Prostate gland (tissue), 2 donors: ENCODE data around the gene CLIP4. TPM values are rescaled to one million over a fixed set of nuclear protein-coding genes. Genes with fewer than 3 reads are reported as not detected.

Experiments
- DNase-seq: peaks from one replicate; pipeline ENCODE4 v3.0.0-alpha.2; 2019; ENCODE audit warnings: low spot score
- H3K27ac ChIP-seq, 2 donors: fragments of 200-600 bp; sonication (generic); 2 replicates each; pipeline ENCODE4 v1.5.1; 2017 to 2019
- H3K27me3 ChIP-seq: fragments of 200-600 bp; sonication (generic); replicated peaks from 2 replicates; pipeline ENCODE4 v1.5.1; 2019; ENCODE audit not compliant: insufficient read depth
- H3K36me3 ChIP-seq, 2 donors: fragments of 200-600 bp; sonication (generic); 1 replicate in 1 of 2; 2 replicates in 1 of 2; pipeline versions ENCODE4 v1.5.1 to v1.8.1; 2017 to 2019
- H3K4me1 ChIP-seq: fragments of 200-600 bp; sonication (generic); replicated peaks from 2 replicates; pipeline ENCODE4 v1.5.1; 2019
- H3K4me3 ChIP-seq, 2 donors: fragments of 200-600 bp; sonication (generic); 2 replicates each; pipeline ENCODE4 v1.5.1; 2017 to 2019
- H3K9me3 ChIP-seq: fragments of 200-600 bp; sonication (generic); 2 replicates; pipeline ENCODE4 v1.5.1; 2017
- CTCF ChIP-seq, 4 experiments: fragments of 200-600 bp in 2 of 4; fragments of 450-650 bp in 2 of 4; sonication (generic) in 2 of 4; IDR thresholded peaks; 1 replicate in 3 of 4; 2 replicates in 1 of 4; pipeline ENCODE4 v1.5.1; 2016 to 2019; ENCODE audit warnings: antibody characterized with exemption in 4 of 4, mild to moderate bottlenecking in 2 of 4, moderate library complexity in 2 of 4
- POLR2A ChIP-seq: fragments of 450-650 bp; IDR thresholded peaks from one replicate; pipeline ENCODE4 v1.6.1; 2016; ENCODE audit warnings: antibody characterized with exemption, mild to moderate bottlenecking
- POLR2AphosphoS5 ChIP-seq: sonication (generic); formaldehyde crosslinking; IDR thresholded peaks from one replicate; pipeline ENCODE4 v1.6.1; 2017; ENCODE audit warnings: antibody characterized with exemption
- WGBS: methylation state at CpG from one replicate; pipeline ENCODE4 v1.1.5; 2018; 5-methylcytosine and 5-hydroxymethylcytosine counted together
- intact Hi-C: fragments of 100-400 bp; cut with DNase I; formaldehyde crosslinking; loops from one replicate; pipeline ENCODE4 v1.14.2; 2022
- total RNA-seq, 2 donors: library from RNA; depleted of rRNA; stranded (reverse); fragments of >200 nt; gene quantifications; one replicate each; pipeline ENCODE4 v1.1.0, GENCODE V29; 2016

CLIP4 gene
- total RNA-seq, 2 donors from 2014 or later, result 26.1 to 30.3 TPM

GRCh38 chr2:29108225-29108624 is 7.0 kb upstream of the CLIP4 start:
- no peak overlapping the region for H3K4me3 ChIP-seq
- H3K27ac ChIP-seq, result no peak overlapping the region
- H3K9me3 ChIP-seq, result no peaks in the 10 kb centered on the region
- no peak for DNase-seq
- TF ChIP-seq CTCF (IDR thresholded peaks at IDR 0.05) (no peak), POLR2A (no peak), POLR2AphosphoS5 (no peak)
- WGBS, result 86% methylated on average over 8 of the region's 8 CpGs
- no peaks in the 10 kb centered on the region for H3K36me3 ChIP-seq
- intact Hi-C loops, result no loop called here
- no peaks in the 10 kb centered on the region for H3K4me1 ChIP-seq
- no peaks in the 10 kb centered on the region for H3K27me3 ChIP-seq

GRCh38 chr2:29109246-29109645 is 6.0 kb upstream of the CLIP4 start:
- Histone ChIP-seq H3K4me1 (no peaks in the 10 kb centered on the region), H3K27ac (no peak overlapping the region), H3K36me3 (no peaks in the 10 kb centered on the region), H3K27me3 (no peaks in the 10 kb centered on the region), H3K9me3 (no peaks in the 10 kb centered on the region), H3K4me3 (no peak overlapping the region)
- no peak for TF ChIP-seq POLR2AphosphoS5
- no peak for TF ChIP-seq CTCF (IDR thresholded peaks at IDR 0.05)
- no peak for TF ChIP-seq POLR2A
- intact Hi-C loops, result no loop called here
- DNase-seq, result no peak
- 92% methylated on average over 2 of the region's 2 CpGs for WGBS

- Histone ChIP-seq H3K9me3 (no peaks in the 10 kb centered on the region), H3K4me1 (no peaks in the 10 kb centered on the region), H3K36me3 (no peaks in the 10 kb centered on the region), H3K27me3 (no peaks in the 10 kb centered on the region), H3K27ac (no peak overlapping the region), H3K4me3 (no peak overlapping the region)
- DNase-seq, result no peak
- 78% methylated on average over 4 of the region's 4 CpGs for WGBS
- intact Hi-C loops, result loop anchor here (10.0 kb wide), 2 partner anchors 46 to 96 kb away; no protein-coding TSS in a partner anchor
- TF ChIP-seq POLR2AphosphoS5 (no peak), POLR2A (no peak)
Observed at GRCh38 chr2:29110916-29111535, 4.2 kb upstream of the CLIP4 start.

- intact Hi-C loops, result loop anchor here (10.0 kb wide), 2 partner anchors 48 to 98 kb away; no protein-coding TSS in a partner anchor
Observed at GRCh38 chr2:29112379-29112778, 2.8 kb upstream of the CLIP4 start.

GRCh38 chr2:29113027-29113686 is 2.1 kb upstream of the CLIP4 start:
- intact Hi-C loops, result loop anchor here (10.0 kb wide), 2 partner anchors 48 to 98 kb away; no protein-coding TSS in a partner anchor
- H3K9me3 ChIP-seq, result no peaks in the 10 kb centered on the region
- no peak for DNase-seq
- TF ChIP-seq CTCF (IDR thresholded peaks at IDR 0.05), result no peak
- TF ChIP-seq POLR2AphosphoS5, result no peak
- no peak for TF ChIP-seq POLR2A
- WGBS, result 83% methylated on average over 5 of the region's 5 CpGs
- no peak overlapping the region for H3K4me3 ChIP-seq
- no peaks in the 10 kb centered on the region for H3K36me3 ChIP-seq
- H3K27ac ChIP-seq, result no peak overlapping the region
- H3K4me1 ChIP-seq, result peaks cover 4% of the 10 kb centered on the region
- H3K27me3 ChIP-seq, result no peaks in the 10 kb centered on the region

More at GRCh38 chr2:29112379-29112778, 2.8 kb upstream of the CLIP4 start:
- TF ChIP-seq POLR2A (no peak), CTCF (IDR thresholded peaks at IDR 0.05) (no peak), POLR2AphosphoS5 (no peak)
- no peaks in the 10 kb centered on the region for H3K36me3 ChIP-seq
- no peaks in the 10 kb centered on the region for H3K9me3 ChIP-seq
- H3K27ac ChIP-seq, result no peak overlapping the region
- H3K4me1 ChIP-seq, result no peaks in the 10 kb centered on the region
- DNase-seq, result no peak
- H3K4me3 ChIP-seq, result no peak overlapping the region
- no peaks in the 10 kb centered on the region for H3K27me3 ChIP-seq
